HEK293 (cell line): ENCODE measurements around the gene HCFC1.

ENCODE experiments used
- ZNF24 ChIP-seq: fragments of 450-650 bp; formaldehyde crosslinking; IDR thresholded peaks from 2 replicates; pipeline ENCODE4 v1.5.1; 2016; ENCODE audit warnings: missing biosample characterization, missing genetic modification characterization
- TF ChIP-seq, protein P1 (sequence below): fragments of 450-650 bp; formaldehyde crosslinking; IDR thresholded peaks from 2 replicates; pipeline ENCODE4 v1.5.1; 2016; ENCODE audit warnings: missing biosample characterization, missing genetic modification characterization

DNA sequence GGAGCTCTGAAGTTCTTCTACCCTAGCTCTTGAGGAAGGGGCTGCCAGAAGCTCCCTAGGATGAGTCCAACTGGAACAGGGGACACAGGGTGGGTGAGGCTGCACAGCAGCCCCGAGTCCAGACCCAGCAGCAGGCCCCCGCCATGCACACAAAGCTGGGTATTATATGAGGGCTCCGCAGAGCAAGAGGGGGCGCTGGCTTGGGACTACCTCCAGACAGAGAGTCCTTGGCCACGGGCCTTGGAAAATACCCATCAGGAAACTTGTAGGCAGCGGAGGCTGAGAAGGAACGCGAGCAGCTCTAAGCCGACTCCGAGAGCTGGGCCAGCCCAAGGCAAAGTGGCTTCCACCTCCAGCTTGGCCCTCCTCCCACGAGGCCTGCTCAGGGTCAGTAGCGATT is 8.1 kb downstream of the HCFC1 start:
- TF ChIP-seq, protein P1, sequence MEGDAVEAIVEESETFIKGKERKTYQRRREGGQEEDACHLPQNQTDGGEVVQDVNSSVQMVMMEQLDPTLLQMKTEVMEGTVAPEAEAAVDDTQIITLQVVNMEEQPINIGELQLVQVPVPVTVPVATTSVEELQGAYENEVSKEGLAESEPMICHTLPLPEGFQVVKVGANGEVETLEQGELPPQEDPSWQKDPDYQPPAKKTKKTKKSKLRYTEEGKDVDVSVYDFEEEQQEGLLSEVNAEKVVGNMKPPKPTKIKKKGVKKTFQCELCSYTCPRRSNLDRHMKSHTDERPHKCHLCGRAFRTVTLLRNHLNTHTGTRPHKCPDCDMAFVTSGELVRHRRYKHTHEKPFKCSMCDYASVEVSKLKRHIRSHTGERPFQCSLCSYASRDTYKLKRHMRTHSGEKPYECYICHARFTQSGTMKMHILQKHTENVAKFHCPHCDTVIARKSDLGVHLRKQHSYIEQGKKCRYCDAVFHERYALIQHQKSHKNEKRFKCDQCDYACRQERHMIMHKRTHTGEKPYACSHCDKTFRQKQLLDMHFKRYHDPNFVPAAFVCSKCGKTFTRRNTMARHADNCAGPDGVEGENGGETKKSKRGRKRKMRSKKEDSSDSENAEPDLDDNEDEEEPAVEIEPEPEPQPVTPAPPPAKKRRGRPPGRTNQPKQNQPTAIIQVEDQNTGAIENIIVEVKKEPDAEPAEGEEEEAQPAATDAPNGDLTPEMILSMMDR (tag by site-specific recombination), result no peak
- TF ChIP-seq ZNF24 (tag by site-specific recombination), result no peak
